IPS-NIHi11 (cell line): ENCODE results near the gene DACT1.
"Not testable (repeated sequence)": the region's sequence is repeated elsewhere in the genome, so short reads cannot be mapped to it uniquely, and the experiment has no call there.

Experiments used
- DNase-seq: peaks from one replicate; pipeline ENCODE4 v3.0.0; 2012; ENCODE audit warnings: mixed read lengths, low spot score

Gene DACT1

DNA sequence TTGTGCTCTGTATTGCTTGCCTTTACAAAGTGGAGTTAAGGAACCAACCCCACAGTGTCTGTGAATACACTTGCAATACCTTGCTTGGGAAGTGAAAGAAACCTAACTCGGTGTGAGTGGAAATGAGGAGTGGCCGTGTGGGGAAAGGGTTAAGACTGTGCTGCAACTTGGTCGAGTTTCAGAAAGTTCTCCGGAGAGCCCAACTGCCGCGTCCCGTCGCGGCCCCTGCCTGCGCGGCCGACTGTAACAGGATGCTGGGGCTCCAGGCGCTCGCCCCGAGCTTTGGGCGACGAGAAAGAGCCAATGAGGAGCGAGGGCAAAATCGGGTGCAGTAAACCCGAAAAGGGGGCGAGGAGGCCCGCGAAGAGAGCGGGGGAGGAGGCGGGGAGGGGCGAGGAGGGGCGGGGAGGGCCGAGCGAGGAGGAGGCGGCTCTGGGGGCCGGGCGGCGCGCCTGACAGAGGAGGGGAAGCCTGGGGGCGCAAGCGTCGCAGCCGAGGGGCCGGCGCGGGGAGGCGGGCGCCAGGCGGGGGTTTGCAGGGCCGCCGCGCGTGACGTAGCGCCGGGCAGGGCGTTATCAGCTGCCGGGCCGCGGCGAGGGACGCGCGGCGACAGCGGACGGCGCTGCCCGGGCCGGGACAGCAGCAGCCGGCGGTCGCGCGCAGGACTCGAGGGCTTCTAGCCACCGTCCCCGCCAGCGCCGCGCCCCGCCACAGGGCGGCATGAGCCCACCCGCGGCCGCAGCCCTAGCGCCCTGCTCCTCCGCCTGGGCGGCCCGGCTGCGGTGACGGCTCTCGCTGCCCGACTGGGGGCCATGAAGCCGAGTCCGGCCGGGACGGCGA, at the start of gene DACT1:
DACT1 (plus strand) TSS at position 572 of the 840 bp plus-strand sequence; CDS start at position 813, 241 bp downstream.
- DNase-seq = peak; percentile 72

GRCh38 chr14:58588321-58588720, 49.4 kb upstream of the DACT1 start:
- DNase-seq = not testable (repeated sequence)

GRCh38 chr14:58593977-58594376, 43.8 kb upstream of the DACT1 start:
- DNase-seq = no peak

DNA sequence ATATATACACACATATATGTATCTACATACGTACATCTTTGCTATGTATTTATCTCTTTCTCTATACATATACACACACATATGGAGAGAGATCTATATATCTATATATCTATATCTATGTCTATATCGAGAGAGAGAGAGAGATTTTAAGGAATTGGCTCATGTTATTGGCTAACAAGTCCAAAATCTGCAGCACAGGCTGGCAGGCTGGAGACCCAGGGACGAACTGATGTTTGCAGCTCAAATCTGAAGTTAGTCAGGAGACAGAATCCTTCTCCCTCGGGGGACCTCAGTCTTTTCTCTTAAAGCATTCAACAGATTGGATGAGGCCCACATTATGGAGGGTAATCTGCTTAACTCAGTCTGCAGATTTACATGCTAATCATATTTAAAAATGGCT, 40.7 kb upstream of the DACT1 start:
- DNase-seq = no peak

DNA sequence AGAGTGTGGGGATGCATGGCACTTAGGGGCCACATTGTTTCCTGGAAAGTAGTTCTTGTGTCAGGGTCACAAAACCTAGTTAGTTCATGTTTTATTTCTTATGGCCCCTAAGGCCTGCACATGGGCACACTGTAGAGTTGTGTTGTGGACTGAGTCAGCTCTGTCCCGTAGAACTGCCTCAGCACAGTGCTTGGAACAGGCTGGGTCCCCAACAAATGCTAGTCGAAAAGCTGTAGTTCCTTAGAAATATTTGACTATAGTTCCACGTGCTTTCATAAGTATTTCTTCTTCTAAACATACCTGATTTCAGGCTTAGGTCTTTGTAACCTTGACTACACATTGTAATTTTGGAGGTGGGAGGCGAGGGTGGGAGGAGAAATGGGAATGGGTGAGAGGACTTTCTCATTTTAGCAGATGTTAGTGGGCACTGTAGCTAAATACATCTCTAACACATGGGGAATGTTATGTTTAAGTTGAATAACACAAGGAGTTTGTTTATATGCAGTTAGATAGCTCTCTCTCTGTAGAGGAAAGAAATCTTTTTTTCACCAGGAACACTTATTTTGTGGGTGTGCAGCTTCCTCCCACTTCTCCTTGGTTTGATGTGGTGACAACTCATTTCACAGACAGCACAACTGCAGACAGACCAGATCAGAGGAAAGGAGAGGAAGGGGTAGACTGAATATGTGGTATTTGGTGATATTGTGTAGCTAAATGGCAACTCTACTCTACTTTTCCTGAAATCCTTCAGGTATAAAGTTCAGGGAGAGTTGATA, 39.5 kb upstream of the DACT1 start:
- DNase-seq = no peak

GRCh38 chr14:58598804-58599525, 38.8 kb upstream of the DACT1 start:
- no peak for DNase-seq

- DNase-seq = no peak
Measured at GRCh38 chr14:58599707-58600106, 38.1 kb upstream of the DACT1 start.

DNA sequence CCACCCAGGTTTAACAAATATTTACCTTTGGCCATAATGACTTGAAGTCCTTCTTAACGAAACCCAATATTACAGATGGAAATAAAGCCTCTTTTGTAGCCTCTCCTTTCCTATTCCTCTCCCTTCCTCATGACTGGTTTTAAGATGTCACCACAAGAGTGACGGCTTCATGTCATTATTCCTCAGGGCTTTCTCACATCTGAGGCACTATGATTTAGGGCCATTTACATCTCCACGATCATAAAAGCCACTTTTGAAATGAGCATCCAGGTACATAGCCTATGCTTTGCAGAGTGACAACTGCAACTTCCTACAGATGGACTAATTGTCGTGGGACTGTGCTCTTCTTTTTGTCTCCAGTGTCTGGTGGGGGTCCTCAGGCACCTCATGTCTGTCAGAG, 32.3 kb upstream of the DACT1 start:
- DNase-seq = no peak

DNA sequence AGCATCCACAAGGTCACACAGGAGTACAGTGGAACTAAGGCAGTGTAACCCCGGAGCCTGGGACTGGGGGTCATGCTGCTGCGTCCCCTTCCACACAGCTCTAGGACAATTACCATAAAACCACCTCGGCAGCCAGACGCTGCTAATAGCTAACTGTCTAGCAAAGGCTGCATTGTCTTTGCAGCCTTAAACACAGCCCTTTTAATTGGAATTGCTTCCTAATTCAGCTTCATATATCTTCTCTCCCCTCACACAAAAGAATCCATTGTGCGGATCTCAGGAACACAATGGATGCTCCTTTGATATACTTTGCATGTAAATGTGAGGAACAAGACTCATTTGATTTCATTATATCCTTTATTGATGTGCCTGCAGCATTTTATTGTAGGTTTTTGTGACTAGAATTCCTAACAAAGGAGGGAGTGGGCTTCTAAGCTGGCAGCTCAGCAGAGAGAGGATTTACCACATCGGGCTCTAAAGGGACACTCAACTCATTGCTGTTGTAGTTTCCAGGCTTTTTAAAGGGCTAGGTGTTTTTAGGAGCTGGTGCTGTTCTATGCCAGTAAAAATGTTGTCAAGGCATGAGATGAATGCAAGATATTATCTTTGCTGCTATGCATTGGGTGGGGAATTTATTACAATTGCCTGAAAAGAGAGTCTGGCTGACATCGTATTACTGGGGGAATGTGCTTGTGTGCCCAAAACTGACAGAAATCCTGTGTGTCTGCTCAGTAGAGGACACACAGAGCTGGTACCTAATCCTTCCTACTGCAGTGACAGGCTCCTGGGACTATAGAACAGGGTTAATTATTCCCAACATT, 30.4 kb upstream of the DACT1 start:
- no peak for DNase-seq

DNA sequence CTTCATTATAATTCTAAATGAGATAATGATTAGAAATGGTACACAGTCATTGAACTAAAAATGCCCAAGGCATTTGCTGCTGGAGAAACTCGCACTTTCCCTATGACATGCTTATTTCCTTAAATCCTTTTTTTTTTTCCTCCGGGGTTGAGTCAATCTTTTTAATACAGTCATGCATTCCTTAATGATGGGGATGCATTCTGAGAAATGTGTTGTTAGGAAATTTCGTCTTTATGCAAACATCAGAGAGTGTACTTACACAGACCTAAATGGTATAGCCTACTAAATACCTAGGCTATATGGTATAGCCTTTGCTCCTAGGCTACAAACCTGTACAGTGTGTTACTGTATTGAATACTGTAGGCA, 29.8 kb upstream of the DACT1 start:
- no peak for DNase-seq

- no peak for DNase-seq
Measured at GRCh38 chr14:58617619-58618018, 20.1 kb upstream of the DACT1 start.

DNA sequence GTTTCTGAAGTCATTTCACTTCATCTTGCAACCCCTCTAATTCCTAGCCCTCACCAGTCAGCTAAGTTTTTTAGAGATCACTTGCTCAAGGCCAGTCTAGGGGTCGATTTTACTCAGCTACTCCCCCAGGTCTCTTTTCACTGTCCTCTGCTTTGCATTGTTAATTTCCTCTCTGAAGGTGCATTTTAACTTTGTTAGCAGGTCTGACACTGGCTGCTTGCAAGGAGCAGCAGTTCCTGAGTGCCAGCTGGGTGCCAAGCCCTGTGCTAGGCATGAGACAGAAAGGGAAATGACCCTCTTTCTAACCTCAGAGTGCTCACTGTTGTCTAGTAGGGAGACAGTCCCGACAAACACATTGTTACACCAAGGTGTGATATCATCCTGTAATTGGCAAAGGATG, 17.8 kb upstream of the DACT1 start:
- DNase-seq = no peak

DNA sequence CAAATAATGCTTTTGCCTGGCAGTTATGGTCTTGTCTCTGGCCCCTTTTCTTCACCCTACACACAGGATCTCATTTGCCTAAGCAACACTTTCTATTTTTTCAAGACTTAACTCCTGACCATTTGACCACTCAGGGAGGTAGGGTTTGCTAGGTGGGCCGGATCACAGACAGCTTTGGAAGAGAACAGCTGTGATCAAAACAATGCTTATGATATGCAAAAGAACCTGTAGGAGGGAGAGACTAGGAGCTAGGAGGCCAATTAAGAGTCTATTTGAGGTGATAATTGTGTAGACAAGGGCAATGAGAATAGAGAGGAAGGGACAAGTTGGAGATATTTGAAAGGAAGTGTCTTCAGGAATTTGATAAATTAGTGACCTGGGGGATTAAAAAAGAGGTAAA, 12.3 kb upstream of the DACT1 start:
- peak; percentile 49 for DNase-seq

DNA sequence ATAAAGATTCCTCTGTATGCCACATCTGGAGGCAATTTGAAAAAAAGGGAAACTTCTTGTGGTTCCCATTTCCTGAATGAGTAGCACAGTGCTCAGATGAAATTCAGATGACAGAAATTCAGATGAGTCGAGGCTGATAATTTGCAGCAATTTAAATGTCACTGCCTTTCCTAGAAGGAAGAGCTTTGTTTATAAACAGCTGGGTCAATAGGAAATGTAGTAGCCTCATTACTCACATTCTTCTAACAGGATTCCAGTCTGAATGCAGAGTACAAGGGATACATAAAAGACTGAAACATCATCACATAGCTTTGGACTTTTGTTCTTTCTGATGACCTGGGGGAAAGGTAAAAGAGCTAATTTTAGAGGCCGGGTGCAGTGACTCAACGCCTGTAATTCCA, 11.3 kb upstream of the DACT1 start:
- DNase-seq = no peak

- DNase-seq = no peak
Measured at GRCh38 chr14:58628406-58628805, 9.4 kb upstream of the DACT1 start.

DNA sequence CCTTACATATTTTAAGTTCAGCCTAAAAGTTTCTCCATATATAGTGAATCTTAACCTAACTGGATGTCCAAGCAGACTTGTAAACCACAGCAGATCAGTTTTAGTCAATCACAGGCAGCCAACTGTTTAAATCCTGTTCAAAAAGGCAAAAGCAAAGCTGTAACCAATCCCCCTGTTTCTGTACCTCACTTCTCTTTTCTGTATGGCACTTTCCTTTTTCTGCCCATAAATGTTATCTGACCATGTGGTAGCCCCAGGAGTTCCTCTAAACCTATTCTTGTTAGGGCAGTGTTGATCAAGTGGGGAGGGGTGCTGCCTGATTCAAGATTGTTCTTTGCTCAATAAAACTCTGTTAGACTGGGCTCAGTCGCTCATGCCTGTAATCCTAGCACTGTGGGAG, 8.5 kb upstream of the DACT1 start:
- DNase-seq = no peak

GRCh38 chr14:58631732-58632131, 6.0 kb upstream of the DACT1 start:
- no peak for DNase-seq

DNA sequence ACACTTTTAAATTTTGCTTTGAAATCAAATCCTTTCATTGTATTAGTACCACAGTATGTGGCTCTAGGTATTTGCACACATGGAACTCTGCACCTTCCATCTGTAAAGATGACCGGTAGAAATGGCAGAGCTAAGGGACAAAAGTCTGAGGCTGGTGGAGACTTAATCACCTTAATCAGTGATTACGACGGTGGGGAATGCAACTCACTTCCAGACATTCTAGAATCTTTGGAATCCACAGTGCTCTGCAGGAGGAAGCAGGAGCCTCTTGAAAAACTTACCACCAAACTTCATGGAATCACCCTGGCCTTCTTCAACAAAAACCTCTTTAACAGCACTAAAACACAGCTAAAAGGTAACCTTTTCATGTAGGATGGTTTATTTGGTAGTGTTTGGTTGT, 3.9 kb upstream of the DACT1 start:
- DNase-seq = no peak

GRCh38 chr14:58634406-58635090, 3.2 kb upstream of the DACT1 start:
- DNase-seq = no peak

GRCh38 chr14:58635091-58635830, 2.5 kb upstream of the DACT1 start:
- DNase-seq = no peak

DNA sequence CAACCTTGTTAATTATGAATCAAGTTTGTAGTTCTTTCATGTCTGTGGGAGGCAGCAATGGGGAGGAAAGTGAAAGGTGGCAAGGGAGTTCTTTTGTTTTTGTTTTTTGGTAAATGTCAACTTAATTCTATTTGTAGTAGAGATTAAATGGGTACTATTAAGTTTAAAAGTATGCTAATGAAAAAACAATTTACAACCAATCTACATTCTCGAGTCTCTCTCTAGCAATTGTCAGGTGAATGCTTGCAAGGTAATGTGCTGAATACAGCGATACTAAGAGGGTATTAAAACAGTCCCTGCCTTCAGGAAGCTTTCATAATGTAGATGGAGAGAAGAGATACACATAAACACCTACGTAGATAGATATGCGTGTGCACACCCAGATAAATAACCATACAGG, 1.6 kb upstream of the DACT1 start:
- DNase-seq = no peak
